Measurements from ENCODE around the gene LMF2.

Gene LMF2

GRCh38 chr22:50460938-50461337 is 46.6 kb downstream of the LMF2 start:
- DNase-seq, result no peak

GRCh38 chr22:50459496-50460140 is 47.9 kb downstream of the LMF2 start:
- no peak for DNase-seq

- DNase-seq, result no peak
Observed at GRCh38 chr22:50459016-50459415, 48.5 kb downstream of the LMF2 start.

GRCh38 chr22:50456466-50457234 is 50.9 kb downstream of the LMF2 start:
- no peak for DNase-seq

- DNase-seq, result no peak
Observed at GRCh38 chr22:50456026-50456425, 51.5 kb downstream of the LMF2 start.

- no peak for DNase-seq
Observed at GRCh38 chr22:50455201-50455600, 52.3 kb downstream of the LMF2 start.

GRCh38 chr22:50454556-50455075 is 52.9 kb downstream of the LMF2 start:
- DNase-seq, result no peak
